Measurements from ENCODE around the gene EML6. TPM values are rescaled to one million over a fixed set of nuclear protein-coding genes. Genes with fewer than 3 reads are reported as not detected.

The EML6 gene
- total RNA-seq, 1 donor from 2014 or later = 0.90 TPM

- no peaks in the 10 kb centered on the region for H3K36me3 Mint-ChIP-seq (ENCODE audit: low read depth, unreplicated experiment)
- no peak for DNase-seq (ENCODE audit: low spot score)
- H3K27me3 Mint-ChIP-seq (ENCODE audit: unreplicated experiment) = no peaks in the 10 kb centered on the region
- H3K9me3 Mint-ChIP-seq (ENCODE audit: unreplicated experiment) = no peaks in the 10 kb centered on the region
- peaks cover 4% of the 10 kb centered on the region for H3K4me1 Mint-ChIP-seq (ENCODE audit: unreplicated experiment)
- TF ChIP-seq CTCF (IDR thresholded peaks at IDR 0.05; ENCODE audit: unreplicated experiment) = no peak
- no peak overlapping the region for H3K4me3 Mint-ChIP-seq (ENCODE audit: unreplicated experiment)
- H3K27ac Mint-ChIP-seq (ENCODE audit: unreplicated experiment) = no peak overlapping the region
Observed at GRCh38 chr2:54915101-54915500, 191.6 kb downstream of the EML6 start.

- Mint-ChIP-seq H3K4me3 (ENCODE audit: unreplicated experiment) (no peak overlapping the region), H3K9me3 (ENCODE audit: unreplicated experiment) (no peaks in the 10 kb centered on the region), H3K27ac (ENCODE audit: unreplicated experiment) (no peak overlapping the region), H3K36me3 (ENCODE audit: low read depth, unreplicated experiment) (peaks cover 3% of the 10 kb centered on the region), H3K4me1 (ENCODE audit: unreplicated experiment) (peaks cover 4% of the 10 kb centered on the region), H3K27me3 (ENCODE audit: unreplicated experiment) (no peaks in the 10 kb centered on the region)
- no peak for DNase-seq (ENCODE audit: low spot score)
- TF ChIP-seq CTCF (IDR thresholded peaks at IDR 0.05; ENCODE audit: unreplicated experiment) = no peak
Observed at GRCh38 chr2:54916637-54917036, 193.2 kb downstream of the EML6 start.

- no peaks in the 10 kb centered on the region for H3K9me3 Mint-ChIP-seq (ENCODE audit: unreplicated experiment)
- H3K27me3 Mint-ChIP-seq (ENCODE audit: unreplicated experiment) = no peaks in the 10 kb centered on the region
- H3K4me3 Mint-ChIP-seq (ENCODE audit: unreplicated experiment) = no peak overlapping the region
- peaks cover 4% of the 10 kb centered on the region for H3K4me1 Mint-ChIP-seq (ENCODE audit: unreplicated experiment)
- H3K36me3 Mint-ChIP-seq (ENCODE audit: low read depth, unreplicated experiment) = peaks cover 3% of the 10 kb centered on the region
- no peak overlapping the region for H3K27ac Mint-ChIP-seq (ENCODE audit: unreplicated experiment)
- DNase-seq (ENCODE audit: low spot score) = no peak
- TF ChIP-seq CTCF (IDR thresholded peaks at IDR 0.05; ENCODE audit: unreplicated experiment) = no peak
Observed at GRCh38 chr2:54918647-54919280, 195.3 kb downstream of the EML6 start.

- no peak for DNase-seq (ENCODE audit: low spot score)
- H3K27me3 Mint-ChIP-seq (ENCODE audit: unreplicated experiment) = no peaks in the 10 kb centered on the region
- no peak overlapping the region for H3K27ac Mint-ChIP-seq (ENCODE audit: unreplicated experiment)
- no peak overlapping the region for H3K4me3 Mint-ChIP-seq (ENCODE audit: unreplicated experiment)
- no peak for TF ChIP-seq CTCF (IDR thresholded peaks at IDR 0.05; ENCODE audit: unreplicated experiment)
- peaks cover 3% of the 10 kb centered on the region for H3K36me3 Mint-ChIP-seq (ENCODE audit: low read depth, unreplicated experiment)
- H3K4me1 Mint-ChIP-seq (ENCODE audit: unreplicated experiment) = peaks cover 4% of the 10 kb centered on the region
- H3K9me3 Mint-ChIP-seq (ENCODE audit: unreplicated experiment) = no peaks in the 10 kb centered on the region
Observed at GRCh38 chr2:54920660-54921059, 197.2 kb downstream of the EML6 start.

- Mint-ChIP-seq H3K4me3 (ENCODE audit: unreplicated experiment) (no peak overlapping the region), H3K36me3 (ENCODE audit: low read depth, unreplicated experiment) (peaks cover 3% of the 10 kb centered on the region), H3K9me3 (ENCODE audit: unreplicated experiment) (no peaks in the 10 kb centered on the region), H3K4me1 (ENCODE audit: unreplicated experiment) (peaks cover 4% of the 10 kb centered on the region), H3K27ac (ENCODE audit: unreplicated experiment) (no peak overlapping the region), H3K27me3 (ENCODE audit: unreplicated experiment) (no peaks in the 10 kb centered on the region)
- no peak for DNase-seq (ENCODE audit: low spot score)
- no peak for TF ChIP-seq CTCF (IDR thresholded peaks at IDR 0.05; ENCODE audit: unreplicated experiment)
Observed at GRCh38 chr2:54924121-54924520, 200.7 kb downstream of the EML6 start.
